ENCODE data around the gene ALDH1A1.

Gene ALDH1A1

DNA sequence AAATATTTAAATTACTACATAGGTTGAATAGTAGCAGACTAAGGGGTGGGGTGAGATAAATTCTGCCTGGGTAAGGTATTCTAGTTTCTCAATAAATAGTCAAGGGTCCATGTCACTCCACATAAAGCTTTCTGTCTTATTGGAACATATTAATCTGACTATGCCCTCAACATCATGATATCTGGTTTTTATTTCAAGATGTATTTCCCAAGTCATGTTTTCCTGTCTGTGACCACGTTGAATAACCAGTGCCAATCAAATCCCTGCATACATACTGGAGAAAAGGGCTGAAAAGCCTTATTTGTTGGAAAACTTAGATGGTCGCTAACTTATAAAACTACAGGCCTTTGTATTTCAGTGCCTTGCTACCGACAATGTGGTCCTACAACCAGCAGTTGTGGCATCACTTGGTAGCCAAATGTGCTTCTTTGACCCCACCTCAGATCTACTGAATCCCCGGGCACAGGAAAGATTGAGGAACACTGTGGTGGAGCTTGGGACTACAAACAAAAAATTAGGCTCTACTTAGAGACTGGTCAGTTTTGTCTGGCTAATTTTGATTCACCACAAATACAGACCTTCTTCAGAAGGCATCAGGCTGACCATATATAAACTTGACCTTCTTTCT, 39.4 kb downstream of the ALDH1A1 start:
- no peak for DNase-seq

DNA sequence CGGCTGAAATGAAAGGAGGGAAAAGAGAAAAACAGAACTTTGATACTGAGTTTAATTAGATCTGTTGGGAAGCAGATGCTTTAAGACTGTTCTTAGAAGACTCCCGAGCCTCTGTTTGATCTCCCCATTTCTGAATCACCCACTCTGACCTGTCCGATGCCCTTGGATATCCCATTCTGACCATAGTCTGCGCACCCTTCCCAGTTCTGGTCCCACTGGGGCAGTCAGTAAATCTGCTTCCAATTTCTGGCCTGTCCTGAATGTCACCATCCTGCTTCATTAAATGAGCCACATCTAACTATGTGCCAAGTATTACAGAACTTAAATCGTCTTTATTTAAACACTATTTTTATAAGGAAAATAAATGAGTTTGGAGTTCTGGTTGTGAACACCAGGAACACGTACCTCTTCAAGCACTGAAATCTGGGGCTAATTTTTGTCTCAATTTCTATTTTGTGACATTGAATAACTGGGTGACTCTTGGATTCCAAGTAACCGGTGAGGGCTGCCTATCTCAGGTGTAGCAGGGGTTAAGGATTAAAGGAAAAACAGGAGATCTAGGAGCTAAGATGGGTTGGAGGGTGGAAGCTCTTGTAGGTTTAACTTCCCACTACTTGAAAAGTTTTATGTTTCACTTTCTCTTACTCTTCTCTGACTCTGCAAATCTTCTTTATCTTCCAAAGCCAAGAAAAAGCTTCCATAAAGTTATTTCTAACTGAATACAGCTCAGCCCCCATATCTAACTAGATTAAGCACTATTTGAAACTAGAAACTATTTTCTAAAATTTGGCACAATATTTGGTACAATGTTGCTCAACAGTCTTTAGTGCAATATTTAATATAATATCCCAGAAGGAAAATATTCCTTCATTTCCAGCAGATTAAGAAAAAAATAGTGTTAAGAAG, 40.1 kb downstream of the ALDH1A1 start:
- DNase-seq: no peak

- DNase-seq: no peak
Measured at GRCh38 chr9:72911816-72912215, 41.0 kb downstream of the ALDH1A1 start.

DNA sequence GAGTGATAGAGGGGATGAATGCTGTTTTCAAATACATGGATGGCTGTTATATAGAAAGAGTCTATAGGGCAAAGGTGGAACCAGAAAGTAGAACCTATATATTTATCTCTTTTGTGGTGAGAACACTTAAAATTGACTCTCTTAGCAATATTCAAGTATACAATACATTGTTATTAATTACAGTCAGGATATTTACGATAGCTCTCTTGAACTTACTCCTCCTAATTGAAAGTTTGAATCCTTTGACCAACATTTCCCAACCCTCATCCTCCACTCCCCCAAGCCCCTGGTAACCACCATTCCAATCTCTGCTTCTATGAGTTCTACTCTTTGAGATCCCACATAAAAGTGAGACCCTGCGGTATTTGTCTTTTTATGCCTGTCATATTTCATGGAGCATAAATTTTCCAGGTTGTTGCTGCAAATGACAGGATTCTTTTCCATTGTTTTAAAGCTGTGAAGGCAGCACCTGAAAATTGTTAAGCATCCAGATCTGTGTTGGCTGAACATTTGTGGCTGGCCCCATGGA, 41.5 kb downstream of the ALDH1A1 start:
- no peak for DNase-seq

- no peak for DNase-seq
Measured at GRCh38 chr9:72909428-72909827, 43.4 kb downstream of the ALDH1A1 start.

DNA sequence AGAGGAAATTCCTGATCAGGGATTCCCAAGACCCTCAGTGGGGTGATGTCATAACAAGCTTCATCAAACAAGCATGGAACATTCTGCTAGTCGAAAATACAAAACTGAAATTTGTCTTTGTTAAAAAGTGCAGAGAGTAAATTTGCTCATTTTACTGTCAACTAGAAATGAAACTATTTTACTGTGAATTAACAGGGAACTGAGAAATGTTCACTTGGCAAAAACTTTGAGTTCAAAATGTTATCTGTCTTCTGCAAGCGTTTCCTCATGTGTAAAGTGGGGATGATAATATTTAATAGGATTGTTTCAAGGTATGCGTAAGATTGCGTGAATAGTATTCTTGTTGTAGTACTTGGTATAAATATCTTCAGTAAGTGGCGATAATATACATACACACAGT, 45.4 kb downstream of the ALDH1A1 start:
- DNase-seq: no peak

GRCh38 chr9:72906810-72907209, 46.0 kb downstream of the ALDH1A1 start:
- no peak for DNase-seq

- no peak for DNase-seq
Measured at GRCh38 chr9:72905514-72906480, 47.1 kb downstream of the ALDH1A1 start.

DNA sequence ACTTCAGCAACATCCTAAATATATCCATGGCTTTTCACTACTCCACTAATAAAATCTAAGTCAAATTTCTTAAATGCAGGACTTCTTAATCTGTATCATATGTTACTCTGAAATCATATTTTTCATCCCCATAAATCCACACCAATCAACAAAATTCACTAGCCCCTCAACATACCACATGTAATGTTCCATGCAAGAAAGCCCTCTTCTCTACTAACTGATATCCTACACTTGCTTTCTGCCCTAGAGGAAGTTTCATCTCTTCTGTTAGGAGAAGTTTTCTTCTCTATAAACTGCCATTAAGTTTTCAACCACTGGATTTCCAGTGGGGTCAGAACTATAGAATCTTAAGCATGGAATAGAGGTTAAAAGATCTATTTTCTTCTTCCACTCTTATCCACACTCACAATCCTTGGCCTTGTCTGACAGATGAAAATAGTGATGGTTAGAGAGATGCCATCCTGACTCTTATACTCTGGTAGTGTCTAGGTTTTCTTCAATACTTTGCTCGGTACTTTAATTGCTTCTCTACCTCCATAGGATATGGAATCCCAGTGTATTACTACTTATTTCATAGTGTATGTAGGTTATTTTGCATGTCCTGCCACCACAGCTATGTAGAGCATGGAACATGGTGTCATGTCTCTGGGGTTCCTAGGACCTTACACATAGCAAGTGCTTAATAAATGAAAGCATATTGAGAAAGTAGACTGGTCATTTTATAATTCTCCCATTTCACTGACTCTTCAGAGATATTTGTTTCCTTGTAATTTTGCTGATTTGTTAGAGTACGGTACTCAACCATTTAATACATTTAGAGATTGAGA, 48.4 kb downstream of the ALDH1A1 start:
- no peak for DNase-seq

DNA sequence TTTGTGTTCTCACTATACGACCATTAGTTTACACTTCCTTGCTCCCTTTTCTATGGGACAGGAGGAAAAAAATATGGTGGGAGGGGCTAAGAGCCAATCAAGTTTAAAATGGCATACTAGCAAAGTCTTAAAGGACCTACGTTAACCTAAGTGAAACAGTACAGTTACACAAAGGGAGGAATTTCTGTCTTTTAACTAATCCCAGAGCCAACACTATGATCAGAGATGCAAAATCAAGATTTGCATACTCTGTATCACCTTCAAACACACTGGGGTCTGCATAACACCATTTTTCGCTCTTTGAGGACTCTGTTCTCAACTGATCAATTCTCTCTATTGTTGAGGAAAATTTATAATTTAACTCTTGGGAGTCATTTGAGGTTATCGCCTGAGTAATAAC, 49.8 kb downstream of the ALDH1A1 start:
- DNase-seq: no peak

- no peak for DNase-seq
Measured at GRCh38 chr9:72902268-72902667, 50.6 kb downstream of the ALDH1A1 start.

- DNase-seq: no peak
Measured at GRCh38 chr9:72899734-72900477, 52.9 kb downstream of the ALDH1A1 start.

DNA sequence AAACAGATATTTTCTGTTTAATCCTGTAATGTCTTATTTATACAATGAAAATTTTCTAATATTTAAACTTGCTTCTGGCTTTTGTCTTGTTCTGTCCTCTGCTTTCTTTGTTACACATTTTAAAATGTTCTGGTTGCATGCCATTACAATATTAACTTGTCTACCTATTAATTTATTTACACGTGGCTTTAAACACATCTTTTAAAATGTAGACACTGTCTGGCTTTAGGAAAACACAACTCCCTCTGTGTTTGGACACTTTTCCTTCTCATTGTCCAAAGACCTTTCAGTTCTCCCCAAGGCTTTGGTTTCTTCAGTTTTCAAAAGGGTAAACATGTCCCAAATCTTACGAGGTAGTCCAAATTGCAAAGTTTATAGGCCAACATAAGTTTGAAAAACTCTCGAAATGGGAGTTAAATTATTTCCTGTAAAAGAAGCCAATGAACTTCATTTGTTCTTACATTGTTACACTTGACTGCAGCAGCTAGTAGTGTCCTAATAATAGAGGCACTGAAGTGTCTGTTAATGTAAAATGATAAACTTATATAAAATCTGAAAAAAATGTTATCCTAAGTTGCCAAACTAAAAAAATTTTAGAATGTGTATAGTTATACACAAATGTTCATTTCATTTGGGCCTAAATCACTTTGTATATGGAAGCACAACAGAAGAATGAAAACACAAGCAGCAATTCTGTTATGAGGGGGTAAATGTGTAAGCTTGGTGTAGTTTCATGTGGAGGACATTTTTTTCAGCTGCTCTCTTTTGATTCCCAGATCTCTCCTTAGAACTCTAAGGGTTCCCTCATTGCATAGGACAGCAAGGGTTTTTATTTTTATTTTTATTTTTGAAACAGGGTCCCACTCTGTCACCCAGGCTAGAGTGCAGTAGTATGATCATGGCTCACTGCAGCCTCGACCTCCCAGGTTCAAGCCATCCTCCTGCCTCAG, 53.8 kb downstream of the ALDH1A1 start:
- no peak for DNase-seq

DNA sequence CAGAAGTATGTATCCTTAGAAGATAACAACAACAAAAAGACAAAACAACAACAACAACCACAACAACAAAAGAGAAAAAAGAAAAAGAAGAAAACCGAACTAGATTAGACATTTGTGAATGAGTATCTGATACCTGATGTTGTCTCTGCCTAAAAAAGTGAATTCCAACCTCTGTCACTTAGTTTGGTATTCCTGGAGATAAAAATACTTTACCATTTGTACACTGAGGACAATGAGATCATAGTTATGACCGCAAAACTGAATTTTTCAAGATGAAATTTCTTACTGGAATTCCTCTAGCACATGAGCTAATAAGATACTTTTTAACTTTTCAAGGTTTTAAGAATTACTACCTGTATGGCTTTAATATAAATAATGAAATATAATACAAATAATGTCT, 54.5 kb downstream of the ALDH1A1 start:
- no peak for DNase-seq

- no peak for DNase-seq
Measured at GRCh38 chr9:72897069-72897649, 55.7 kb downstream of the ALDH1A1 start.

DNA sequence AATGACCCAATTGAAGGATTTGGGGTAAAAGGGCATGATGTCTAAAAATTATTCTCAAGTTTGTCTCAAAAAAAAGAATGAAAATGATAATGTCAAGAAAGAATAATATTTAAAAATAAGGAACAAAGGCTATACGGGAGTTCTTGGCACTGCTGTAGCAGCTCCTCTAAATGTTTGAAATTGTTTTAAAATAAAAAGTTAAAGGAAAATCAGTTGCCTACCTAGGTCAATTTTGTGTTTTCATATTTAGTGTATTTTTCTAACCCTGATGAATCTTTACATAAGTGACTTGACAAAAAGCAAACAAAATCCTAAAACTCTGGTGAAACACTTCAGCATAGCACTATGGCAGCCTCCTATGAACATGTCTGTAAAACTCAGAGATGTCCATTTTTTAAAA, 56.4 kb downstream of the ALDH1A1 start:
- DNase-seq: no peak

DNA sequence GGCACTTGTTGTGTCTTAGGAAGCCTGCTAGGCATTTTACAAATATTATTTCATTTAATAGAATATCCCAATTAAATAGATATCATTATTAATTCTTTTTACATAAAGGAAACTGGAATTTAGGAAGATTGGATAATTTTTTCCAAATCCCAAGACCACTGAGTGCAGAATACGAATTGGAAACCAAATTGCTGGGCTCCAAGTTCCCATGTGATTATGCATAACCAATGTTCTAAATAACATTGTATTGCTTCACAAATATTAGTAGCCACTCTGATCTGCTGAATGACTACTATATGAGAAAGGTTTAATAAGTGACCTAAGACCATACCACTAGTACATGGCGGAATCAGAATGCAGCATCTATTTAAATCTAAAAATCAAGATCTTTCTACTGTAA, 57.7 kb downstream of the ALDH1A1 start:
- DNase-seq: no peak

DNA sequence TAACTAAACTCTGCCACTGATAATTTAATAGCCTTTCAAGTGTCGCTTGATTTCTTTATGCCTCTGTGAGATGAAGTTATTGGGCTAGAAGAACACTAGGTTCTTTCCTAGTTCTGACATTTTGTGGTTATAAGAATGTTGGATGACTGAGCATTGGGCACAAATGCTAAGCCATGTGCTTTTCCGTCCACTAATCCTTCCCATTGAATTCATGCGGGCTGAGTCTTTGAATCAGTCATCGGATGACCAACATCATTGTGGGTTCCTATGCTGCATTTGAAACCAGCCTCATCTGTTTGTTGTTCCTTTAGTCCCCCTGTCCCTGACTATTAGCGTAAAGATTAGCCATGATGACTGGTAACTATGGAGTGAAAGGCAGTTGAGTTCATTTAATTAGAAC, 58.5 kb downstream of the ALDH1A1 start:
- DNase-seq: no peak

GRCh38 chr9:72893437-72893836, 59.4 kb downstream of the ALDH1A1 start:
- DNase-seq: no peak

GRCh38 chr9:72891043-72891442, 61.8 kb downstream of the ALDH1A1 start:
- DNase-seq: no peak
